ENCODE results near the gene PBX3. TPM values are rescaled to one million over a fixed set of nuclear protein-coding genes. Genes with fewer than 3 reads are reported as not detected.

The PBX3 gene
- total RNA-seq, 1 experiment from 2014 or later = 46.0 TPM

DNA sequence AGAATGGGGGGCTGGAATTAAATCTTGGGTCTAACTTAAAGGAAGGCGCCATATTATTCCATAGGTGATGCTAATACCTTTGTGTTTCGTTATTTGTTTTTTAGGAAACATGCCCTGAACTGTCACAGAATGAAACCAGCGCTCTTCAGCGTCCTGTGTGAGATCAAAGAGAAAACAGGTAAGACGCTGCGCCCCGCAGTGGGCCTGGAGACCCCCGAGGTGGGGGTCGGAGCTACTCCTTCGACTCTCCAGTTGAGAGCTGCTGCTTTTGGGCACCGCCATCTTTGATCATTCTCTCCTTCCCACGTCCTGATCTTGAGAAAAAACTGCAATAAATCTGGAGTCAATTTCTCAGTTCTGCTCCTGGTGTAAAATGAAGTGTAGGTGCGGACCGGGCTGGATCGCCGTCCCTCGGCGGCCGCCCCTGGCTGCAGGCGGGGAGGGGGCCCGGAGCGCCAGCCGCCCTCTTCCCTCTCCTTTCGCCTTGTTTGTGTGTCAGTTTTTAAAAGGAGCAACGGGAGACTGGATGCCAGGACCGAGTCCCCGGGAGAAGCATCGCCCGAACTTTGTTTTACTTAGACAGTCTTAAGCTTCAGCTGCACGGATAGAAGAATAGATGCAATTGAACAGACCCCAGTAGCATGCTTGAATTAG is 1.4 kb downstream of the PBX3 start:
- H2BK12ac ChIP-seq (ENCODE audit: insufficient read length, low read depth, low read length) = no peak overlapping the region
- H4K91ac ChIP-seq (ENCODE audit: insufficient read length, low read depth, low read length) = no peak overlapping the region
- no peak overlapping the region for H3K27ac ChIP-seq (ENCODE audit: insufficient read length, low read depth, low read length)
- no peak overlapping the region for H4K8ac ChIP-seq (replicated peaks; ENCODE audit: insufficient read length, low read depth, low read length)
- H2BK120ac ChIP-seq (ENCODE audit: low read depth, low read length, poor library complexity, severe bottlenecking) = no peak overlapping the region
- H2BK20ac ChIP-seq (ENCODE audit: low read depth, low read length, poor library complexity, severe bottlenecking) = no peak overlapping the region
- Mint-ChIP-seq H3K4me3 (peak overlapping the region; percentile 84 to 93), H3K27me3 (ENCODE audit: low read depth) (peaks cover 15% of the 10 kb centered on the region), H3K4me1 (peaks cover 51 to 60% of the 10 kb centered on the region in 2 experiments), H3K9me3 (no peaks in the 10 kb centered on the region; a peak in 1 of 5 replicates), H3K36me3 (ENCODE audit: insufficient read depth in 1 of 3, low read depth in 3 of 3) (peaks cover 10 to 18% (median 11%) of the 10 kb centered on the region in 3 experiments; a peak in 6 of 7 replicates), H3K27ac (peak overlapping the region in 1 of 3 experiments; percentile 88; a peak in 4 of 7 replicates)
- no peak overlapping the region for H3K23ac ChIP-seq (ENCODE audit: insufficient read length, low read depth, low read length)
- H3K9me3 ChIP-seq (ENCODE audit: control insufficient read depth, low read depth, low read length) = no peaks in the 10 kb centered on the region
- peaks cover 4% of the 10 kb centered on the region; the same call in 1 of the 2 replicates for H3K4me1 ChIP-seq (ENCODE audit: insufficient read depth, low read length)
- H2BK15ac ChIP-seq (ENCODE audit: low read depth, low read length) = no peak overlapping the region
- no peaks in the 10 kb centered on the region for H3K79me1 ChIP-seq (ENCODE audit: insufficient read depth, low read depth, low read length, poor library complexity, severe bottlenecking)
- no peak overlapping the region for H2AK5ac ChIP-seq (ENCODE audit: insufficient read length, low read length)
- peak overlapping the region; percentile 49 for H3K9ac ChIP-seq (ENCODE audit: extremely low read depth, insufficient read length, low read length)
- no peaks in the 10 kb centered on the region for H3K27me3 ChIP-seq (ENCODE audit: insufficient read depth, low read length)
- H3K14ac ChIP-seq (ENCODE audit: insufficient read depth, low read length) = no peak overlapping the region
- H2AFZ ChIP-seq (ENCODE audit: low read length) = no peak overlapping the region
- DNase-seq = no peak
- no peak overlapping the region for H3K56ac ChIP-seq (ENCODE audit: insufficient read length, low read depth, low read length)
- H3K79me2 ChIP-seq (ENCODE audit: insufficient read depth, low read length) = no peaks in the 10 kb centered on the region
- H3K23me2 ChIP-seq (ENCODE audit: insufficient read length, low read depth, low read length, poor library complexity, severe bottlenecking) = peaks cover 16% of the 10 kb centered on the region
- H2BK5ac ChIP-seq (ENCODE audit: insufficient read length, low read length) = no peak overlapping the region
- no peak overlapping the region for H4K5ac ChIP-seq (ENCODE audit: insufficient read length, low read depth, low read length)
- H3T11ph ChIP-seq (ENCODE audit: low read length) = no peak overlapping the region
- no CpG with 5 or more reads among the region's 30 CpGs for WGBS (ENCODE audit: extremely low coverage, insufficient read length, low lambda C conversion rate)
- H3K4me2 ChIP-seq (ENCODE audit: insufficient read depth, insufficient read length, low read length) = peak overlapping the region; percentile 78
- H3K18ac ChIP-seq (ENCODE audit: insufficient read length, low read depth, low read length) = no peak overlapping the region
- H3K4ac ChIP-seq (ENCODE audit: low read depth, low read length) = no peak overlapping the region
- H4K20me1 ChIP-seq (ENCODE audit: control insufficient read depth, insufficient read depth, insufficient read length) = no peaks in the 10 kb centered on the region
- TF ChIP-seq, protein P1, sequence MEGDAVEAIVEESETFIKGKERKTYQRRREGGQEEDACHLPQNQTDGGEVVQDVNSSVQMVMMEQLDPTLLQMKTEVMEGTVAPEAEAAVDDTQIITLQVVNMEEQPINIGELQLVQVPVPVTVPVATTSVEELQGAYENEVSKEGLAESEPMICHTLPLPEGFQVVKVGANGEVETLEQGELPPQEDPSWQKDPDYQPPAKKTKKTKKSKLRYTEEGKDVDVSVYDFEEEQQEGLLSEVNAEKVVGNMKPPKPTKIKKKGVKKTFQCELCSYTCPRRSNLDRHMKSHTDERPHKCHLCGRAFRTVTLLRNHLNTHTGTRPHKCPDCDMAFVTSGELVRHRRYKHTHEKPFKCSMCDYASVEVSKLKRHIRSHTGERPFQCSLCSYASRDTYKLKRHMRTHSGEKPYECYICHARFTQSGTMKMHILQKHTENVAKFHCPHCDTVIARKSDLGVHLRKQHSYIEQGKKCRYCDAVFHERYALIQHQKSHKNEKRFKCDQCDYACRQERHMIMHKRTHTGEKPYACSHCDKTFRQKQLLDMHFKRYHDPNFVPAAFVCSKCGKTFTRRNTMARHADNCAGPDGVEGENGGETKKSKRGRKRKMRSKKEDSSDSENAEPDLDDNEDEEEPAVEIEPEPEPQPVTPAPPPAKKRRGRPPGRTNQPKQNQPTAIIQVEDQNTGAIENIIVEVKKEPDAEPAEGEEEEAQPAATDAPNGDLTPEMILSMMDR (conservative IDR thresholded peaks at IDR 0.05) = no peak
